Choroid plexus epithelial cell (primary cell): ENCODE results near the gene SPECC1L.

Experiments used
- DNase-seq: peaks from one replicate; pipeline ENCODE4 v3.0.0-alpha.2; 2010; ENCODE audit warnings: low read depth
- H3K4me3 ChIP-seq: 2 replicates; pipeline ENCODE4 v1.5.1; 2011; ENCODE audit warnings: low read depth, mild to moderate bottlenecking, control low read depth, low read length, moderate library complexity
- TF ChIP-seq, protein P1 (sequence below): conservative IDR thresholded peaks from 2 replicates; pipeline ENCODE4 v1.5.1; 2011; ENCODE audit warnings: low read depth, mild to moderate bottlenecking, control low read depth, inconsistent platforms, low read length, moderate library complexity

Gene SPECC1L

DNA sequence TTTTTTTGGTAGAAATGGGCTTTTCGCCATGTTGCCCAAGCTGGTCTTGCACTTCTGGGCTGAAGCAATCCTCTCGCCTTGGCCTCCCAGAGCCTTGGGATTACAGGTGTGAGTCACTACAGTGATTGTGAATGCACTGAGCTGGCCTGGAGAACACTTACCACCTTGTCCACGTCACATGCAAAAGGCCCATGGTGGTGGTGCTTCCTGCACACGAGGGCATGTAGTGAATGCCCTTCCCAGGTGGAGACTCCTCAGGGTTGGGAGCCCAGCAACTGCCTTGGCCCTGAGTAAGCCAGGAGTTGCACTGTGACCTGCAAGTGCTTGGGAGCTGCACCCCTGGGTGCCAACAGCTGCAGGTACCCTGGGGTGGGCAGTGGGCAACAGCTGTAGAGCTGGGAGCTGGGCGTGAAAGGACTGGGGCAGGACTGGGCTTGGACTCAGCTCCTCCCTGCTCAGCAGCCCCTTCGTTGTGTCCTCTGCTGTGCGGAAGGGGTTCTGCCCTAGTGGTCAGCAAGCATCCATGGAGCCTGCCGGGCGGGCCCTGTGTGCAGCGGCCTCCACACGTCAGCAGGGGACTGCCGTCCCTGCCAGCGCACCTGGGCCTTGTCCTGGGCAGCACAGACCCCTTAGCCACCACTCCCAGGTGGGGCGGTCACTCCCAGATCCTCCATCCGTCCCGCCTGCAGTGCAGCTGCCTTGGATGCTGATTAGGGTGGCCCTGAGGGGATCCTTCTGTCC lies 147.4 kb downstream of the SPECC1L start:
- H3K4me3 ChIP-seq = no peak overlapping the region
- TF ChIP-seq, protein P1, sequence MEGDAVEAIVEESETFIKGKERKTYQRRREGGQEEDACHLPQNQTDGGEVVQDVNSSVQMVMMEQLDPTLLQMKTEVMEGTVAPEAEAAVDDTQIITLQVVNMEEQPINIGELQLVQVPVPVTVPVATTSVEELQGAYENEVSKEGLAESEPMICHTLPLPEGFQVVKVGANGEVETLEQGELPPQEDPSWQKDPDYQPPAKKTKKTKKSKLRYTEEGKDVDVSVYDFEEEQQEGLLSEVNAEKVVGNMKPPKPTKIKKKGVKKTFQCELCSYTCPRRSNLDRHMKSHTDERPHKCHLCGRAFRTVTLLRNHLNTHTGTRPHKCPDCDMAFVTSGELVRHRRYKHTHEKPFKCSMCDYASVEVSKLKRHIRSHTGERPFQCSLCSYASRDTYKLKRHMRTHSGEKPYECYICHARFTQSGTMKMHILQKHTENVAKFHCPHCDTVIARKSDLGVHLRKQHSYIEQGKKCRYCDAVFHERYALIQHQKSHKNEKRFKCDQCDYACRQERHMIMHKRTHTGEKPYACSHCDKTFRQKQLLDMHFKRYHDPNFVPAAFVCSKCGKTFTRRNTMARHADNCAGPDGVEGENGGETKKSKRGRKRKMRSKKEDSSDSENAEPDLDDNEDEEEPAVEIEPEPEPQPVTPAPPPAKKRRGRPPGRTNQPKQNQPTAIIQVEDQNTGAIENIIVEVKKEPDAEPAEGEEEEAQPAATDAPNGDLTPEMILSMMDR = no peak
- DNase-seq = no peak

DNA sequence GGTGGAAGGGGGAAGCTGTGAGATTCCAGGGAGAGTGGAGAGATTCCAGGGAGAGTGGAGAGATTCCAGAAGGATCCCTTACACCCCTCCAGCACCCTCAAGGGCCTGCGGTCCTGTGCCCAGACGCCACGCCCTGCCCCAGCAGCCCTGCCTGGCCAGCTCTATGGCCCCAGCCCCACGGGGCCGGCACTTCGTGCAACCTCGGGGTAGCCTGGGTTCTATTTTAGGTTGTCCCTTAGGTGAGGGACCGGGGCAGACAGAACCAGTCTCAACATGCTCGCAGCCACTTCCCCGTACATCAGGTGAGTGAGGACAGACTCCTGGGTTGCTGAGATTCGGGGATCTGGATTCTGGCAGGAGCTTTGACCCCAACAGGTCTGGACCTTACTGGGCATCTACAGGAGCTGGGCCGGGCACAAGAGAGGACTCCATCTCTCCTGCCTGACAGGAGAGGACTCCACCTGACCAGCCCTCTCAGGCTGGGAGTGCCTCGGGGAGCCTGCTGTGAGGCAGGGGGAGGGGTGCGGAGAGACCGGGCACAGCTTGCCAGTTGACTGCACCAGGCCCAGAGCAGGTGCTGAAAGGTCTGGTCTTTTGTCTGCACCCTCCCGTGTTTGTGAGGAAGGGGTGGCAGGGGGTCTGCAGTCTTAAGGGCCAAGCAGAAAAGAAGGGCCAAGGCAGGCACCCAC lies 148.3 kb downstream of the SPECC1L start:
- H3K4me3 ChIP-seq = no peak overlapping the region
- DNase-seq = no peak
- TF ChIP-seq, protein P1 = no peak

DNA sequence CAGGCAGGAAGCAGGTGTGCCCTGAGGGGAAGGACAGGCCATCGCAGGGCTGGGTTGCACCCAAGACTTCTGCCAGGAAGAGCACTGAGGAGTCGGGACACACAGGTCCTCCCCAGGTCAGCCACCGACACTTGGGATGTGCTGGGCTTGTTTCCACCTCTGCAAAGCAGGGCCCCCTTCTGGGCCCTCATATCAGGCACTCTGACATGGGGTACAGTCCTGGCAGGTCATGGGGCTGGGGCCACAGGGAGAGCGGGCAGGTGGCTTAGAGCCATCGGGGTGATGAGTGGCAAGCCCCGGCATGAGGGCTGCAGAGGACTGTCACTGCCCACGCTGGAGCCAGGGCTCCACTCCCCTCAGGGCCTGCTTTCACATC lies 148.8 kb downstream of the SPECC1L start:
- DNase-seq = no peak
- H3K4me3 ChIP-seq = no peak overlapping the region
- TF ChIP-seq, protein P1 = no peak

- no peak for DNase-seq
- H3K4me3 ChIP-seq = no peak overlapping the region
- TF ChIP-seq, protein P1 = no peak
Measured at GRCh38 chr22:24420072-24420976, 149.7 kb downstream of the SPECC1L start.

GRCh38 chr22:24420977-24421343 lies 150.3 kb downstream of the SPECC1L start:
- TF ChIP-seq, protein P1 = no peak
- H3K4me3 ChIP-seq = no peak overlapping the region
- no peak for DNase-seq

DNA sequence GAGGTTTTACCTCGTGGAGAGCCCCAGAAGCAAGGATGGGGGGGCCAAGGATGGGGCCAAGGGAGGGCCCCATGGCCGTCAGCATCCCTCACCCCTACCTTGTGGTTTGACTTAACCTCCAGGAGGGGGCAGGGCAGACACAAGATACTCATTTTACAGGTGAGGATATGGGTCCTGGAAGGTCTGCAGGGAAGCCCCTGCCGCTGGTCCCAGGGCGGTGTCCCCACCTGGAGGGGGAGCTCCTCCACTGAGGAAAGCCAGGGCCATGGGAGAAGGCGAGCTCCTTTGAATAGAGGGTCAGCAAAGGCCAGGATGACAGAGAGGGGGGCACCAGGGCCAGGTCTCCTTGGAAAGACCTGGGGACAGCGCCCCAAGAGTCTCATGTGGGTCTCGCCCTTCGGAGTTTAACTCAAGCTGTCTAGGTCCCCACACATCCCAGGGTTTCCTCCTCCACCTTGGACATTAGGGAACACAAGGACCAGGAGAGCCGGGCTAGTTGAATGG lies 150.8 kb downstream of the SPECC1L start:
- TF ChIP-seq, protein P1 = peak; percentile 28
- no peak for DNase-seq
- H3K4me3 ChIP-seq = no peak overlapping the region
